GM12892 (cell line): ENCODE measurements around the gene SH3RF3.

Experiments used
- POLR2A ChIP-seq: IDR thresholded peaks from 2 replicates; pipeline ENCODE4 v1.6.1; 2011; ENCODE audit warnings: low read depth, low read length, control low read depth
- POLR2AphosphoS5 ChIP-seq: IDR thresholded peaks from 2 replicates; pipeline ENCODE4 v1.6.1; 2011; ENCODE audit warnings: low read depth, low read length, control low read depth
- TAF1 ChIP-seq: IDR thresholded peaks from 2 replicates; pipeline ENCODE4 v1.6.1; 2011; ENCODE audit warnings: low read depth, mild to moderate bottlenecking, control low read depth, low read length, borderline replicate concordance

DNA sequence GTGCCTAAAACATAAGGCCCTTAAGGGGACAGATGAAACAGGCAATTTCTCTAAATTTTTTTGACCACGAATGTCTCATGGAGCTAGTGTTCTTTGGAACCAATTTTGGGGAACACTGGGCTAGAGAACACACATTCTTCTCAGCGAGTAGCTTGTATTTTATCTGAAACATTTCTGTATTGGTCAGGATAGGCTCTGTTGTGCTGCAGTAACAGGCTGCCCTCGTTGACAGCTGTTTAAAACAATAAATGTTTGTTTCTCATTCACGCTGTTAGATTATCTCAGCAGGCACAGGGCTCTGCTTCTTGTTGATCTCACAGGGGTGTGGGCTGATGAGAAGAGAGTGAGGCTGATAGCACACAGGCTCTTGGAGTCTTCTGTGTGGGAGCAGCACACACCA is 105.3 kb downstream of the SH3RF3 start:
- TF ChIP-seq POLR2A: no peak
- TF ChIP-seq POLR2AphosphoS5: no peak
- no peak for TF ChIP-seq TAF1
